Glutamatergic neuron (in vitro differentiated cells): Measurements from ENCODE around the gene C11orf91. TPM values are rescaled to one million over a fixed set of nuclear protein-coding genes. Genes with fewer than 3 reads are reported as not detected.

Experiments used
- DNase-seq: peaks from one replicate; pipeline ENCODE4 v3.0.0; 2022
- H3K27ac Mint-ChIP-seq: one replicate; pipeline ENCODE4 v1.8.0; 2020; ENCODE audit warnings: mild to moderate bottlenecking, mixed read lengths, inconsistent platforms; ENCODE audit not compliant: unreplicated experiment
- H3K27me3 Mint-ChIP-seq: one replicate; pipeline ENCODE4 v1.8.0; 2020; ENCODE audit warnings: mild to moderate bottlenecking, moderate library complexity, mixed read lengths, inconsistent platforms; ENCODE audit not compliant: unreplicated experiment
- H3K36me3 Mint-ChIP-seq: one replicate; pipeline ENCODE4 v1.8.0; 2020; ENCODE audit warnings: mild to moderate bottlenecking, mixed read lengths, inconsistent platforms; ENCODE audit not compliant: unreplicated experiment
- H3K4me1 Mint-ChIP-seq: one replicate; pipeline ENCODE4 v1.8.0; 2020; ENCODE audit warnings: mild to moderate bottlenecking, low read depth, mixed read lengths, inconsistent platforms; ENCODE audit not compliant: unreplicated experiment
- H3K4me3 Mint-ChIP-seq: one replicate; pipeline ENCODE4 v1.8.0; 2020; ENCODE audit warnings: mild to moderate bottlenecking, mixed read lengths, inconsistent platforms; ENCODE audit not compliant: unreplicated experiment
- H3K9me3 Mint-ChIP-seq: one replicate; pipeline ENCODE4 v1.8.0; 2020; ENCODE audit warnings: mild to moderate bottlenecking, moderate library complexity, mixed read lengths, inconsistent platforms; ENCODE audit not compliant: unreplicated experiment
- CTCF ChIP-seq: fragments of 200-600 bp; sonication (generic); IDR thresholded peaks from one replicate; pipeline ENCODE4 v1.5.0; 2021; ENCODE audit not compliant: partially characterized antibody, unreplicated experiment
- total RNA-seq: library from RNA; stranded (reverse); fragmentation: NEBNext Ultra II Directional; extraction: Animal tissue kit (Norgen Biotek cat#: 25700); gene quantifications from one replicate; pipeline ENCODE4 v1.2.1, GENCODE V29; 2021; ENCODE audit not compliant: unreplicated experiment

C11orf91 gene
- total RNA-seq, 1 donor from 2014 or later = not detected

DNA sequence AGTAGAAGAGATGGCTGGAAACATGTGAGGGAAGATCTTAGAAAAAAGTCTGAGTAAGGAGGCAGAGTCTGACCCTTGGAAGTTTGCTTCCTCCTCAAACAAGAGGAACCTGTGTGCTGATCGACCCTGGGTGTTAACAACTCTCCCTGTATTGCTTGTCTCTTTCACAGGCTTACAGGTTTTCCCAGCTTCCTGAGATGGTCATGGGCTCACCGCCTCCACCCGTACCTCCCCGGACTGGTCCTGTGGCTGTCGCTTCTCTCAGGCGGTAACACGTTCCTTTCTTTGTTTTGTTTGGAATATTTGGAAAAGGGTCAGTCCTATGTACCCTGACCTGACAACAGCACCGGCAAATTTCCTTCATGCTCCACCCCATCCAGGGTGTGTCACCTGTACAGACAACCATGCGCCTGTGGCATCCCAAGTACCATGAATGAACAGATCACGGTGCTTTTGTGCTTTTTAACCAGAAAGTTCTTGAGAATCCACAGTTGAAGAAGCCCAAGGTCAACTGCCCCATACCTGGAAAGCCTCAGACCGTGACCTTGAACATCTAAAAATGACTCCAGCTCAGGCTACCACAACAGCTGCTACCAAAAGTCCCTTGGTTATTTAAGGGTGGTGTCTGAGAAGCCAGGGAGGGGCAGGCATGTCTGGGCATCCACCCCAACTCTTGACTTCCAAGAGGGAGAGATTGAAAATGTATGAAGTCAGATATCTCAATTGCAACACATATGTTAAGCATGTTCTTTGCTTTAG, 44.6 kb downstream of the C11orf91 start:
- Mint-ChIP-seq H3K4me1 (peaks cover 5% of the 10 kb centered on the region), H3K27me3 (peaks cover 2% of the 10 kb centered on the region), H3K4me3 (no peak overlapping the region), H3K36me3 (no peaks in the 10 kb centered on the region), H3K9me3 (peaks cover 2% of the 10 kb centered on the region), H3K27ac (no peak overlapping the region)
- DNase-seq = no peak
- no peak for TF ChIP-seq CTCF

DNA sequence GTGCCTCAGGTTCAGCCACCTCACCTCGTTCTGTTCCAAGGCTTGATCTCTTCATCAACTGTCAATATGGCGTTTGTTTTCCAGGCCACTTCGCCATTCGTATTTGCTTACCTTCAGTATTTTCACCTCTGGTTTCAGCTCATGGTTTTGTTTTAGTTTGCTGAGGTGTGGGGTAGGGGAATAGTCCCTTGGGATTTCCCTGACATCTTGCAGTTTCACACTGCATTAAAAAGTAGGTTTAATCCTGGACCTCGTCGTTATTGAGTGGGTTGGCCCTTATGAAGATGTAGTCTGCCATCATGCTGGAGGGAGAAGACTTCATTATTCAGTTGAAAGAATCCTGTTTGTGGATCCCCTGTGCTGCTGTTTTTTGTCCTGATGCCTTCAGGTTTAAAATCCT, 46.0 kb downstream of the C11orf91 start:
- Mint-ChIP-seq H3K4me3 (no peak overlapping the region), H3K27ac (no peak overlapping the region), H3K36me3 (no peaks in the 10 kb centered on the region), H3K4me1 (peaks cover 5% of the 10 kb centered on the region), H3K9me3 (peaks cover 3% of the 10 kb centered on the region), H3K27me3 (peaks cover 4% of the 10 kb centered on the region)
- TF ChIP-seq CTCF = no peak
- DNase-seq = no peak

DNA sequence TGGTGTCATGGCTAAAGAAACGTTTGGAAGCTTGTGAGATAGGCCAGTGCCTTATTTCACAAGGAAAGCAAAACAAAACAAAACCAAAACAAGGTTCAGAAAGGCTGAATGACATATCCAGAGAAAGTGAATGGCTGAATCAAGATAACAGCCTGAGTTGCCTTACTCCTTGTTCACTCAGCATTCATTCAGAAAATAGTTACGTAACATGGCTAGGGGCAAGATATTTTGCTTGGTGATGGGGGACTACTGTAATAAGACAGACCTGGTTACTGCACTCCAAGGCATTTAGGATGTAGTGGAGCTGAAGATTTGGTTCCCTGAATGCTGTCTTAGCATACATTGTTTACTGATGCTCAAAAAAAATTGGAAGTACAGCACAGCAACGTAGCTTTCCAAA, 47.7 kb downstream of the C11orf91 start:
- DNase-seq = no peak
- H3K27ac Mint-ChIP-seq = no peak overlapping the region
- no peaks in the 10 kb centered on the region for H3K36me3 Mint-ChIP-seq
- peaks cover 3% of the 10 kb centered on the region for H3K9me3 Mint-ChIP-seq
- peaks cover 2% of the 10 kb centered on the region for H3K27me3 Mint-ChIP-seq
- no peak overlapping the region for H3K4me3 Mint-ChIP-seq
- no peak for TF ChIP-seq CTCF
- peaks cover 3% of the 10 kb centered on the region for H3K4me1 Mint-ChIP-seq

- Mint-ChIP-seq H3K9me3 (peaks cover 3% of the 10 kb centered on the region), H3K27ac (no peak overlapping the region), H3K4me1 (peaks cover 3% of the 10 kb centered on the region), H3K27me3 (peaks cover 2% of the 10 kb centered on the region), H3K36me3 (no peaks in the 10 kb centered on the region), H3K4me3 (no peak overlapping the region)
- no peak for DNase-seq
- no peak for TF ChIP-seq CTCF
These were observed 48.2 kb downstream of the C11orf91 start for GRCh38 chr11:33652431-33652830.

DNA sequence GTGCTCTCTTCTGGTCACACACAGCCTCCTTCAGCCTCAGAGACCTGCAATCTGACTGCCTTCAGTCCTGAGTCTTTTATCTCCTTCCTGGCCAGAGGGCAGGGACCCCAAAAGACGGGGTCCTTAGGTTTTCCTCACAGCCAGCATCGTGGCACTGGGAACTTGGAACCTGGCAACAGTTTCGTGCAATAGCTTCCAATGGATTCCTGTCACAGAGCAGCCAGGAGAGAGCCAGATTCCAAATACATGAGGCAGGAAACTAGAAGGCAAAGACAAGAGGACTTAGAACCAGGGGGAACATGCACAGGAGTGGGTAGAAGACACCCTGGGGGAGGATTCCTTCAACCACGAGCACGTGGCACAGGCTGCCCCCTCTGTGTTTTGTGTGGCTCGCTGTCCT, 48.6 kb downstream of the C11orf91 start:
- H3K27me3 Mint-ChIP-seq = peaks cover 2% of the 10 kb centered on the region
- H3K27ac Mint-ChIP-seq = no peak overlapping the region
- DNase-seq = no peak
- no peaks in the 10 kb centered on the region for H3K36me3 Mint-ChIP-seq
- TF ChIP-seq CTCF = no peak
- peaks cover 3% of the 10 kb centered on the region for H3K9me3 Mint-ChIP-seq
- H3K4me3 Mint-ChIP-seq = no peak overlapping the region
- peaks cover 3% of the 10 kb centered on the region for H3K4me1 Mint-ChIP-seq
